ENCODE results near the gene GTSE1. TPM values are rescaled to one million over a fixed set of nuclear protein-coding genes. Genes with fewer than 3 reads are reported as not detected.
A peak's percentile ranks its signal among the peaks of the same experiment; 100 is the strongest.

GTSE1 gene
- total and polyA plus RNA-seq, 4 donors: 1.0 to 2.3 (median 1.2) TPM

DNA sequence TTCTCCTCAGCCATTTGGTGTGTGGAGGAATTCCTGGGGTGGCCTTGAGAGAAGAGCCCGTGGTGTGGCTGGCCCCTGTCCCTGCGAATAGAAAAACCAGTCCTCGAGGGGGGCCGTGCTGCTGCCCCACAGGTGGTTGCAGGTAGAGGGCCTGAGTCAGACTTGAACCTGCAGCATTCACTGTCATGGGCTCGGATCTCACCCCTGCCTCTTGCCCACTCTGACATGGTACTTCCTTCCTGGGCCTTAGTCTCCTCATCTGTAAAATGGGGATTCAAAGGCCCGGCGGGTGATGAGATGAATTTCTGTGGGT, 58.3 kb downstream of the GTSE1 start:
- 90 to 94% methylated on average over 7 of the region's 7 CpGs for WGBS, 2 donors
- peak overlapping the region in 1 of 2 donors; percentile 10 for H3K27ac ChIP-seq (ENCODE audit: low read depth in 1 of 2, low read length in 1 of 2)
- H3K27me3 ChIP-seq (ENCODE audit: control insufficient read depth in 3 of 3, insufficient read depth in 3 of 3, low read length in 2 of 3): no peaks in the 10 kb centered on the region
- no peak overlapping the region for H3K9ac ChIP-seq (ENCODE audit: insufficient read depth in 1 of 2, low read length in 2 of 2)
- ATAC-seq (ENCODE audit: insufficient read depth, low FRiP score): no peak
- H3K4me1 ChIP-seq (ENCODE audit: control insufficient read depth in 5 of 5, insufficient read depth in 5 of 5, low read length in 5 of 5): peaks cover 0 to 3% (median 0%) of the 10 kb centered on the region in 5 donors
- H3K36me3 ChIP-seq (ENCODE audit: control insufficient read depth in 4 of 4, insufficient read depth in 4 of 4, low read length in 4 of 4): peaks cover 8 to 76% (median 38%) of the 10 kb centered on the region in 4 donors
- H3K9me3 ChIP-seq (ENCODE audit: control insufficient read depth in 4 of 4, insufficient read depth in 3 of 4, low read length in 3 of 4): no peaks in the 10 kb centered on the region
- no peak overlapping the region for H3K4me3 ChIP-seq
- TF ChIP-seq, protein P1, sequence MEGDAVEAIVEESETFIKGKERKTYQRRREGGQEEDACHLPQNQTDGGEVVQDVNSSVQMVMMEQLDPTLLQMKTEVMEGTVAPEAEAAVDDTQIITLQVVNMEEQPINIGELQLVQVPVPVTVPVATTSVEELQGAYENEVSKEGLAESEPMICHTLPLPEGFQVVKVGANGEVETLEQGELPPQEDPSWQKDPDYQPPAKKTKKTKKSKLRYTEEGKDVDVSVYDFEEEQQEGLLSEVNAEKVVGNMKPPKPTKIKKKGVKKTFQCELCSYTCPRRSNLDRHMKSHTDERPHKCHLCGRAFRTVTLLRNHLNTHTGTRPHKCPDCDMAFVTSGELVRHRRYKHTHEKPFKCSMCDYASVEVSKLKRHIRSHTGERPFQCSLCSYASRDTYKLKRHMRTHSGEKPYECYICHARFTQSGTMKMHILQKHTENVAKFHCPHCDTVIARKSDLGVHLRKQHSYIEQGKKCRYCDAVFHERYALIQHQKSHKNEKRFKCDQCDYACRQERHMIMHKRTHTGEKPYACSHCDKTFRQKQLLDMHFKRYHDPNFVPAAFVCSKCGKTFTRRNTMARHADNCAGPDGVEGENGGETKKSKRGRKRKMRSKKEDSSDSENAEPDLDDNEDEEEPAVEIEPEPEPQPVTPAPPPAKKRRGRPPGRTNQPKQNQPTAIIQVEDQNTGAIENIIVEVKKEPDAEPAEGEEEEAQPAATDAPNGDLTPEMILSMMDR (IDR thresholded peaks at IDR 0.05; ENCODE audit: control extremely low read depth, extremely low read depth): no peak
- no peak for DNase-seq

GRCh38 chr22:46355369-46355995, 58.8 kb downstream of the GTSE1 start:
- Histone ChIP-seq H3K4me1 (ENCODE audit: control insufficient read depth in 5 of 5, insufficient read depth in 5 of 5, low read length in 5 of 5) (peaks cover 0 to 3% (median 0%) of the 10 kb centered on the region in 5 donors), H3K27me3 (ENCODE audit: control insufficient read depth in 3 of 3, insufficient read depth in 3 of 3, low read length in 2 of 3) (no peaks in the 10 kb centered on the region), H3K36me3 (ENCODE audit: control insufficient read depth in 4 of 4, insufficient read depth in 4 of 4, low read length in 4 of 4) (peaks cover 7 to 75% (median 34%) of the 10 kb centered on the region in 4 donors), H3K9me3 (ENCODE audit: control insufficient read depth in 4 of 4, insufficient read depth in 3 of 4, low read length in 3 of 4) (peaks cover 0 to 3% (median 1%) of the 10 kb centered on the region in 4 donors), H3K27ac (ENCODE audit: low read depth in 1 of 2, low read length in 1 of 2) (no peak overlapping the region), H3K4me3 (no peak overlapping the region), H3K9ac (ENCODE audit: insufficient read depth in 1 of 2, low read length in 2 of 2) (no peak overlapping the region)
- 56 to 60% methylated on average over 22 of the region's 22 CpGs for WGBS, 2 donors
- ATAC-seq (ENCODE audit: insufficient read depth, low FRiP score) (no peak), DNase-seq (peak; percentile 69 to 73 (median 73))
- TF ChIP-seq, protein P1 (IDR thresholded peaks at IDR 0.05; ENCODE audit: control extremely low read depth, extremely low read depth): peak; percentile 39

- DNase-seq (no peak), ATAC-seq (ENCODE audit: insufficient read depth, low FRiP score) (no peak)
- Histone ChIP-seq H3K27ac (ENCODE audit: low read depth in 1 of 2, low read length in 1 of 2) (no peak overlapping the region), H3K27me3 (ENCODE audit: control insufficient read depth in 3 of 3, insufficient read depth in 3 of 3, low read length in 2 of 3) (no peaks in the 10 kb centered on the region), H3K9ac (ENCODE audit: insufficient read depth in 1 of 2, low read length in 2 of 2) (no peak overlapping the region), H3K9me3 (ENCODE audit: control insufficient read depth in 4 of 4, insufficient read depth in 3 of 4, low read length in 3 of 4) (peaks cover 0 to 3% (median 1%) of the 10 kb centered on the region in 4 donors), H3K36me3 (ENCODE audit: control insufficient read depth in 4 of 4, insufficient read depth in 4 of 4, low read length in 4 of 4) (peaks cover 5 to 69% (median 29%) of the 10 kb centered on the region in 4 donors), H3K4me3 (no peak overlapping the region), H3K4me1 (ENCODE audit: control insufficient read depth in 5 of 5, insufficient read depth in 5 of 5, low read length in 5 of 5) (peaks cover 0 to 3% (median 0%) of the 10 kb centered on the region in 5 donors)
- TF ChIP-seq, protein P1 (IDR thresholded peaks at IDR 0.05; ENCODE audit: control extremely low read depth, extremely low read depth): no peak
- WGBS, 2 donors: 90% methylated on average over 12 of the region's 12 CpGs
These were observed 59.4 kb downstream of the GTSE1 start for GRCh38 chr22:46355996-46356471.
